ENCODE results near the gene HMCN2.

HMCN2 gene

GRCh38 chr9:130359819-130360218 is 94.3 kb downstream of the HMCN2 start:
- in situ Hi-C loops (cut with MboI; ENCODE audit: low sequenced_read_pairs), result no loop called here

- in situ Hi-C loops (cut with MboI; ENCODE audit: low sequenced_read_pairs), result no loop called here
Observed at GRCh38 chr9:130360672-130361071, 95.1 kb downstream of the HMCN2 start.

GRCh38 chr9:130361873-130362362 is 96.4 kb downstream of the HMCN2 start:
- in situ Hi-C loops (cut with MboI; ENCODE audit: low sequenced_read_pairs), result no loop called here

GRCh38 chr9:130362691-130363090 is 97.1 kb downstream of the HMCN2 start:
- in situ Hi-C loops (cut with MboI; ENCODE audit: low sequenced_read_pairs), result no loop called here

GRCh38 chr9:130363755-130364404 is 98.3 kb downstream of the HMCN2 start:
- in situ Hi-C loops (cut with MboI; ENCODE audit: low sequenced_read_pairs), result no loop called here

- in situ Hi-C loops (cut with MboI; ENCODE audit: low sequenced_read_pairs), result no loop called here
Observed at GRCh38 chr9:130364619-130365322, 99.2 kb downstream of the HMCN2 start.

- in situ Hi-C loops (cut with MboI; ENCODE audit: low sequenced_read_pairs), result no loop called here
Observed at GRCh38 chr9:130365323-130365721, 99.8 kb downstream of the HMCN2 start.

GRCh38 chr9:130366072-130366471 is 100.5 kb downstream of the HMCN2 start:
- in situ Hi-C loops (cut with MboI; ENCODE audit: low sequenced_read_pairs), result no loop called here

- in situ Hi-C loops (cut with MboI; ENCODE audit: low sequenced_read_pairs), result no loop called here
Observed at GRCh38 chr9:130366888-130367550, 101.5 kb downstream of the HMCN2 start.

GRCh38 chr9:130368631-130369103 is 103.1 kb downstream of the HMCN2 start:
- in situ Hi-C loops (cut with MboI; ENCODE audit: low sequenced_read_pairs), result no loop called here

- in situ Hi-C loops (cut with MboI; ENCODE audit: low sequenced_read_pairs), result no loop called here
Observed at GRCh38 chr9:130370226-130370625, 104.7 kb downstream of the HMCN2 start.

GRCh38 chr9:130371196-130371966 is 105.8 kb downstream of the HMCN2 start:
- in situ Hi-C loops (cut with MboI; ENCODE audit: low sequenced_read_pairs), result no loop called here

GRCh38 chr9:130372057-130372456 is 106.5 kb downstream of the HMCN2 start:
- in situ Hi-C loops (cut with MboI; ENCODE audit: low sequenced_read_pairs), result no loop called here

- in situ Hi-C loops (cut with MboI; ENCODE audit: low sequenced_read_pairs), result no loop called here
Observed at GRCh38 chr9:130373679-130374325, 108.2 kb downstream of the HMCN2 start.

- in situ Hi-C loops (cut with MboI; ENCODE audit: low sequenced_read_pairs), result no loop called here
Observed at GRCh38 chr9:130377612-130378011, 112.1 kb downstream of the HMCN2 start.

GRCh38 chr9:130378875-130379648 is 113.5 kb downstream of the HMCN2 start:
- in situ Hi-C loops (cut with MboI; ENCODE audit: low sequenced_read_pairs), result no loop called here

- in situ Hi-C loops (cut with MboI; ENCODE audit: low sequenced_read_pairs), result no loop called here
Observed at GRCh38 chr9:130379649-130379970, 114.0 kb downstream of the HMCN2 start.

- in situ Hi-C loops (cut with MboI; ENCODE audit: low sequenced_read_pairs), result no loop called here
Observed at GRCh38 chr9:130380920-130381469, 115.4 kb downstream of the HMCN2 start.

GRCh38 chr9:130381660-130382059 is 116.1 kb downstream of the HMCN2 start:
- in situ Hi-C loops (cut with MboI; ENCODE audit: low sequenced_read_pairs), result no loop called here

- in situ Hi-C loops (cut with MboI; ENCODE audit: low sequenced_read_pairs), result no loop called here
Observed at GRCh38 chr9:130382096-130382495, 116.5 kb downstream of the HMCN2 start.
